Activated CD8-positive, alpha-beta memory T cell treated with anti-CD3 and anti-CD28 coated beads, Interleukin-2, amount 50 U/mL, for 24 hours (primary cell): ENCODE measurements around the gene MEP1B.
"Not testable (repeated sequence)": the region's sequence is repeated elsewhere in the genome, so short reads cannot be mapped to it uniquely, and the experiment has no call there.

Source experiments
- DNase-seq: peaks from one replicate; pipeline ENCODE4 v3.0.0-alpha.2; 2020; ENCODE audit errors: extremely low read depth

Gene MEP1B

GRCh38 chr18:32209685-32210445 lies 20.0 kb downstream of the MEP1B start:
- no peak for DNase-seq

GRCh38 chr18:32213693-32214092 lies 23.9 kb downstream of the MEP1B start:
- no peak for DNase-seq

- no peak for DNase-seq
These were observed 26.6 kb downstream of the MEP1B start for GRCh38 chr18:32216390-32216789.

GRCh38 chr18:32219431-32220018 lies 29.7 kb downstream of the MEP1B start:
- DNase-seq: no peak

GRCh38 chr18:32233348-32233747 lies 43.5 kb downstream of the MEP1B start:
- not testable (repeated sequence) for DNase-seq

GRCh38 chr18:32237049-32237448 lies 47.2 kb downstream of the MEP1B start:
- DNase-seq: no peak

- no peak for DNase-seq
These were observed 48.9 kb downstream of the MEP1B start for GRCh38 chr18:32238635-32239268.

- DNase-seq: no peak
These were observed 52.6 kb downstream of the MEP1B start for GRCh38 chr18:32242395-32242794.

GRCh38 chr18:32243358-32243757 lies 53.5 kb downstream of the MEP1B start:
- no peak for DNase-seq

GRCh38 chr18:32244881-32245280 lies 55.0 kb downstream of the MEP1B start:
- DNase-seq: no peak

- DNase-seq: no peak
These were observed 59.5 kb downstream of the MEP1B start for GRCh38 chr18:32249147-32249929.

- DNase-seq: no peak
These were observed 61.6 kb downstream of the MEP1B start for GRCh38 chr18:32251466-32251865.

- no peak for DNase-seq
These were observed 62.5 kb downstream of the MEP1B start for GRCh38 chr18:32252141-32252860.

GRCh38 chr18:32255570-32255969 lies 65.7 kb downstream of the MEP1B start:
- DNase-seq: no peak

GRCh38 chr18:32257084-32257785 lies 67.4 kb downstream of the MEP1B start:
- no peak for DNase-seq

GRCh38 chr18:32258148-32258547 lies 68.3 kb downstream of the MEP1B start:
- DNase-seq: no peak

GRCh38 chr18:32258558-32259204 lies 68.8 kb downstream of the MEP1B start:
- no peak for DNase-seq

GRCh38 chr18:32259553-32259952 lies 69.7 kb downstream of the MEP1B start:
- DNase-seq: no peak

GRCh38 chr18:32261003-32261402 lies 71.2 kb downstream of the MEP1B start:
- no peak for DNase-seq

- DNase-seq: no peak
These were observed 72.3 kb downstream of the MEP1B start for GRCh38 chr18:32262092-32262491.
